ENCODE data around the gene SLC4A4. TPM values are rescaled to one million over a fixed set of nuclear protein-coding genes. Genes with fewer than 3 reads are reported as not detected.

SLC4A4 gene
- total RNA-seq, 1 donor from 2014 or later: 37.7 TPM

GRCh38 chr4:71415491-71415890 lies 76.7 kb downstream of the SLC4A4 start:
- DNase-seq (ENCODE audit: extremely low spot score, unreplicated experiment): no peak
- peaks cover 2% of the 10 kb centered on the region for H3K27me3 Mint-ChIP-seq (ENCODE audit: unreplicated experiment)
- peaks cover 16% of the 10 kb centered on the region for H3K36me3 Mint-ChIP-seq (ENCODE audit: unreplicated experiment)
- H3K27ac Mint-ChIP-seq (ENCODE audit: unreplicated experiment): no peak overlapping the region
- H3K4me1 Mint-ChIP-seq (ENCODE audit: unreplicated experiment): peaks cover 36% of the 10 kb centered on the region
- no peak overlapping the region for H3K4me3 Mint-ChIP-seq (ENCODE audit: unreplicated experiment)
- peaks cover 8% of the 10 kb centered on the region for H3K9me3 Mint-ChIP-seq (ENCODE audit: unreplicated experiment)
- no peak for TF ChIP-seq CTCF (IDR thresholded peaks at IDR 0.05)

GRCh38 chr4:71417150-71417549 lies 78.3 kb downstream of the SLC4A4 start:
- Mint-ChIP-seq H3K27ac (ENCODE audit: unreplicated experiment) (no peak overlapping the region), H3K36me3 (ENCODE audit: unreplicated experiment) (peaks cover 17% of the 10 kb centered on the region), H3K27me3 (ENCODE audit: unreplicated experiment) (peaks cover 5% of the 10 kb centered on the region), H3K9me3 (ENCODE audit: unreplicated experiment) (peaks cover 8% of the 10 kb centered on the region), H3K4me3 (ENCODE audit: unreplicated experiment) (no peak overlapping the region), H3K4me1 (ENCODE audit: unreplicated experiment) (peaks cover 24% of the 10 kb centered on the region)
- DNase-seq (ENCODE audit: extremely low spot score, unreplicated experiment): no peak
- TF ChIP-seq CTCF (IDR thresholded peaks at IDR 0.05): no peak

DNA sequence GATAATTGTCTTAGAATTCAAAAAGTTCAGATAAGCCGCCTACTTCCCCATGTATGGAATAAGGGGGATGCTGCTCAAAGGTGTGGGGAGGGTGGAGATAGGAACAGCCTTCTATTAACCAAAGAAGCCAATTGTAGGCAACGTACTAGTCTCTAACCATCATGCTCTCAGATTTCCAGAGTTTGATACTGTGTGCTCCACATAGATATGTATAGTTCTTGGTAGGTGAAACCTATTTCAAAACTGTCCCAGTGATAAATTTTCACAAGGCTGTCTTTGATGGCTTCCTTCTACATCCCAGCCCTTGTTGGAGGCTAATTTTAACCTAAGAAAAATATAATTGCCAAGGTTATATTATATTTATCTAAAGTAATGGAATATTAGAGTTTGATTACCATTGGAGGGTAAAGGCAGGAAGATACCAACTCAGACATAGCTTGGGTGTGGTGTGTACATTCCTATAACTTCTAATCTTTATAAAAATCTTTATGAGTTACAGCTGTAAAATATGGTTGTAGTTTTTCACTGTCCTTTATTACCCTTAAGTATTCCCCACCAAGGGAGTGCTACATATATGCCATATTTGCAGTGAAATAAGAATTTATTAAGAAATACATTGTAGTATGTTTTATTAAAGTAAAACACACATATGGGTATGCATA lies 87.7 kb downstream of the SLC4A4 start:
- Mint-ChIP-seq H3K27me3 (ENCODE audit: unreplicated experiment) (peaks cover 12% of the 10 kb centered on the region), H3K4me3 (ENCODE audit: unreplicated experiment) (no peak overlapping the region), H3K4me1 (ENCODE audit: unreplicated experiment) (peaks cover 12% of the 10 kb centered on the region), H3K9me3 (ENCODE audit: unreplicated experiment) (no peaks in the 10 kb centered on the region), H3K36me3 (ENCODE audit: unreplicated experiment) (peaks cover 8% of the 10 kb centered on the region), H3K27ac (ENCODE audit: unreplicated experiment) (no peak overlapping the region)
- no peak for DNase-seq (ENCODE audit: extremely low spot score, unreplicated experiment)
- no peak for TF ChIP-seq CTCF (IDR thresholded peaks at IDR 0.05)

- no peak for DNase-seq (ENCODE audit: extremely low spot score, unreplicated experiment)
- Mint-ChIP-seq H3K36me3 (ENCODE audit: unreplicated experiment) (peaks cover 11% of the 10 kb centered on the region), H3K27me3 (ENCODE audit: unreplicated experiment) (peaks cover 18% of the 10 kb centered on the region), H3K27ac (ENCODE audit: unreplicated experiment) (no peak overlapping the region), H3K4me3 (ENCODE audit: unreplicated experiment) (no peak overlapping the region), H3K9me3 (ENCODE audit: unreplicated experiment) (peaks cover 3% of the 10 kb centered on the region), H3K4me1 (ENCODE audit: unreplicated experiment) (peaks cover 15% of the 10 kb centered on the region)
- TF ChIP-seq CTCF (IDR thresholded peaks at IDR 0.05): no peak
Measured at GRCh38 chr4:71429106-71429505, 90.3 kb downstream of the SLC4A4 start.

GRCh38 chr4:71429962-71430361 lies 91.1 kb downstream of the SLC4A4 start:
- Mint-ChIP-seq H3K9me3 (ENCODE audit: unreplicated experiment) (peaks cover 8% of the 10 kb centered on the region), H3K27me3 (ENCODE audit: unreplicated experiment) (peaks cover 18% of the 10 kb centered on the region), H3K4me3 (ENCODE audit: unreplicated experiment) (no peak overlapping the region), H3K36me3 (ENCODE audit: unreplicated experiment) (peaks cover 17% of the 10 kb centered on the region), H3K4me1 (ENCODE audit: unreplicated experiment) (peaks cover 15% of the 10 kb centered on the region), H3K27ac (ENCODE audit: unreplicated experiment) (no peak overlapping the region)
- DNase-seq (ENCODE audit: extremely low spot score, unreplicated experiment): no peak
- TF ChIP-seq CTCF (IDR thresholded peaks at IDR 0.05): no peak
